Measurements from ENCODE around the gene TSPAN7. TPM values are rescaled to one million over a fixed set of nuclear protein-coding genes. Genes with fewer than 3 reads are reported as not detected.

TSPAN7 gene
- total RNA-seq, 1 donor from 2014 or later, result 0.54 TPM

- Mint-ChIP-seq H3K4me3 (no peak overlapping the region), H3K27me3 (ENCODE audit: insufficient read depth) (peaks cover 5% of the 10 kb centered on the region), H3K36me3 (ENCODE audit: low read depth) (no peaks in the 10 kb centered on the region), H3K27ac (no peak overlapping the region), H3K9me3 (no peaks in the 10 kb centered on the region), H3K4me1 (ENCODE audit: low read depth) (no peaks in the 10 kb centered on the region)
- DNase-seq (ENCODE audit: low spot score), result no peak
- intact Hi-C loops (cut with micrococcal nuclease), result no loop called here
Measured at GRCh38 chrX:38636949-38637819, 75.8 kb downstream of the TSPAN7 start.

DNA sequence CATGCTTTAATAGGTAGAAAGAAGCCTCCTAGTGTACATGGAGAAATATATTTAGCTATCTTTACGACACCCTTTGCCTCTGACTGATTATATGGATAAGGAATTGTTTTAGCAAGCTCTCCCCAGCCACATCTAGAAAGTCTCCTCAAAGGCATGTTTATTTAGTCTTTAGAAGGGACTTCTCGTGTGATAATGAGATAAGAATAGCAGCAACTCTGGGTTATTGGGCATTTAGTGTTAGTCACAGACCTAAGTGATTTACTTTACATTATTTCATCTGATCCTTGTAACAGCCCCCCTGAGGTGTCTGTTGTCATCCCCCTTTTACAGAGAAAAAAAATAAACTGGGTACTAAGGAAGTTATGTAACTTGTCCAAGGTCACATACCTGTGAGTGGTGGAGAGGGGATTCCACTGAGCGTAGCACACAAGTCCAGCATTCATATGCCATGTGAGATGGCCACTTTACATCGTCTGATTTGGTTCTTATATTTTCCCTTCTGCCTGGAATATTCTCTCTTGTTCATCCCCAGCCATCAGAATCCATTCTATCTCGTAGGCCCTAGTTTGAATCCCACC is 77.7 kb downstream of the TSPAN7 start:
- DNase-seq (ENCODE audit: low spot score), result no peak
- H3K9me3 Mint-ChIP-seq, result no peaks in the 10 kb centered on the region
- no peaks in the 10 kb centered on the region for H3K4me1 Mint-ChIP-seq (ENCODE audit: low read depth)
- intact Hi-C loops (cut with micrococcal nuclease), result no loop called here
- H3K27me3 Mint-ChIP-seq (ENCODE audit: insufficient read depth), result peaks cover 5% of the 10 kb centered on the region
- H3K36me3 Mint-ChIP-seq (ENCODE audit: low read depth), result no peaks in the 10 kb centered on the region
- H3K27ac Mint-ChIP-seq, result no peak overlapping the region
- H3K4me3 Mint-ChIP-seq, result no peak overlapping the region

DNA sequence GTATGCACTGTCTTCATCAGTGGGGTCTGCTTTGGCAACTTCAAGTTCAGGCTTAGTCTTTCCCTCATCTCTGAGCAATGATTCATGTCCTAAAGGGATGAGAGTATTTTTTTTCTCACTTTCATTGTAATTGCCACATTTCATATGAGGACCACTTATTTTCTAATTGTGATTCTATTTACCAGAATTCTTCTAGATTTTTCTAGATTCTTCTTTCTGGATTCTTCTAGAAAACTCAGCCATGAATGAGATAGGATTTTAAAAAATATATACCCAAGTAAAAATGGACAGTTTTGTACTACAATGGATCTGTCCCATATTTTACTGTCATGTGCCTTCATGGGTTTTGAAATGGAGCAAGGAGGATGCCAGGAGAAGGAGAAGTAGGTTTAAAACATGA is 78.4 kb downstream of the TSPAN7 start:
- DNase-seq (ENCODE audit: low spot score), result no peak
- no peaks in the 10 kb centered on the region for H3K4me1 Mint-ChIP-seq (ENCODE audit: low read depth)
- no peak overlapping the region for H3K27ac Mint-ChIP-seq
- H3K9me3 Mint-ChIP-seq, result no peaks in the 10 kb centered on the region
- intact Hi-C loops (cut with micrococcal nuclease), result no loop called here
- peaks cover 5% of the 10 kb centered on the region for H3K27me3 Mint-ChIP-seq (ENCODE audit: insufficient read depth)
- no peaks in the 10 kb centered on the region for H3K36me3 Mint-ChIP-seq (ENCODE audit: low read depth)
- H3K4me3 Mint-ChIP-seq, result no peak overlapping the region

- Mint-ChIP-seq H3K4me1 (ENCODE audit: low read depth) (peaks cover 2% of the 10 kb centered on the region), H3K9me3 (no peaks in the 10 kb centered on the region), H3K4me3 (no peak overlapping the region), H3K27me3 (ENCODE audit: insufficient read depth) (peaks cover 8% of the 10 kb centered on the region), H3K27ac (no peak overlapping the region), H3K36me3 (ENCODE audit: low read depth) (no peaks in the 10 kb centered on the region)
- intact Hi-C loops (cut with micrococcal nuclease), result no loop called here
- no peak for DNase-seq (ENCODE audit: low spot score)
Measured at GRCh38 chrX:38641197-38641596, 79.9 kb downstream of the TSPAN7 start.

GRCh38 chrX:38643903-38644302 is 82.6 kb downstream of the TSPAN7 start:
- peaks cover 9% of the 10 kb centered on the region for H3K27me3 Mint-ChIP-seq (ENCODE audit: insufficient read depth)
- DNase-seq (ENCODE audit: low spot score), result no peak
- no peak overlapping the region for H3K27ac Mint-ChIP-seq
- H3K4me3 Mint-ChIP-seq, result no peak overlapping the region
- no peaks in the 10 kb centered on the region for H3K9me3 Mint-ChIP-seq
- no peaks in the 10 kb centered on the region for H3K36me3 Mint-ChIP-seq (ENCODE audit: low read depth)
- H3K4me1 Mint-ChIP-seq (ENCODE audit: low read depth), result peaks cover 5% of the 10 kb centered on the region
- intact Hi-C loops (cut with micrococcal nuclease), result no loop called here

DNA sequence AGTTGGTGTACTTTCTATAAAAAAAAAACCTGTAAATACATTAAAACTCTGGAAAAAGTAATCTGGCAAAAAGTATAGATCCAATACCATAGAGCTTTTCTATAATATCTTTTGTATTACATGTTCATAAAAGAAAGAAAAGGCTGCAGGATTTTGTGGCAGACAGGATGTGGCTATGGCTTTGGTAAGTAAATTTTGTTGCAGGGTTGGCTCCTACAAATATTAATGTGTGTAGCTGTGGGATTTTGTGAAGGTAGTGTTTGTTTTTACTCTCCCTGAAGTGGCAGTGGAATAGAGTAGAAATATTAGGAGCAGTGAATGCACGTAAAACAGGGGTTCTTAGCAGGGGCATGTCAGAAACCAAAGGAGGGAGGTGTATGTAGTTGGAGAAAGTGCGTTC is 84.8 kb downstream of the TSPAN7 start:
- no peak for DNase-seq (ENCODE audit: low spot score)
- H3K36me3 Mint-ChIP-seq (ENCODE audit: low read depth), result no peaks in the 10 kb centered on the region
- intact Hi-C loops (cut with micrococcal nuclease), result no loop called here
- no peak overlapping the region for H3K4me3 Mint-ChIP-seq
- no peak overlapping the region for H3K27ac Mint-ChIP-seq
- peaks cover 5% of the 10 kb centered on the region for H3K4me1 Mint-ChIP-seq (ENCODE audit: low read depth)
- no peaks in the 10 kb centered on the region for H3K9me3 Mint-ChIP-seq
- peaks cover 9% of the 10 kb centered on the region for H3K27me3 Mint-ChIP-seq (ENCODE audit: insufficient read depth)

- DNase-seq (ENCODE audit: low spot score), result no peak
- H3K27me3 Mint-ChIP-seq (ENCODE audit: insufficient read depth), result peaks cover 4% of the 10 kb centered on the region
- H3K4me1 Mint-ChIP-seq (ENCODE audit: low read depth), result peaks cover 5% of the 10 kb centered on the region
- H3K36me3 Mint-ChIP-seq (ENCODE audit: low read depth), result no peaks in the 10 kb centered on the region
- no peak overlapping the region for H3K4me3 Mint-ChIP-seq
- no peaks in the 10 kb centered on the region for H3K9me3 Mint-ChIP-seq
- intact Hi-C loops (cut with micrococcal nuclease), result no loop called here
- no peak overlapping the region for H3K27ac Mint-ChIP-seq
Measured at GRCh38 chrX:38649221-38649620, 87.9 kb downstream of the TSPAN7 start.

GRCh38 chrX:38649674-38650647 is 88.6 kb downstream of the TSPAN7 start:
- H3K36me3 Mint-ChIP-seq (ENCODE audit: low read depth), result no peaks in the 10 kb centered on the region
- H3K4me1 Mint-ChIP-seq (ENCODE audit: low read depth), result peaks cover 5% of the 10 kb centered on the region
- peaks cover 4% of the 10 kb centered on the region for H3K27me3 Mint-ChIP-seq (ENCODE audit: insufficient read depth)
- no peak overlapping the region for H3K27ac Mint-ChIP-seq
- intact Hi-C loops (cut with micrococcal nuclease), result no loop called here
- DNase-seq (ENCODE audit: low spot score), result no peak
- no peaks in the 10 kb centered on the region for H3K9me3 Mint-ChIP-seq
- no peak overlapping the region for H3K4me3 Mint-ChIP-seq

DNA sequence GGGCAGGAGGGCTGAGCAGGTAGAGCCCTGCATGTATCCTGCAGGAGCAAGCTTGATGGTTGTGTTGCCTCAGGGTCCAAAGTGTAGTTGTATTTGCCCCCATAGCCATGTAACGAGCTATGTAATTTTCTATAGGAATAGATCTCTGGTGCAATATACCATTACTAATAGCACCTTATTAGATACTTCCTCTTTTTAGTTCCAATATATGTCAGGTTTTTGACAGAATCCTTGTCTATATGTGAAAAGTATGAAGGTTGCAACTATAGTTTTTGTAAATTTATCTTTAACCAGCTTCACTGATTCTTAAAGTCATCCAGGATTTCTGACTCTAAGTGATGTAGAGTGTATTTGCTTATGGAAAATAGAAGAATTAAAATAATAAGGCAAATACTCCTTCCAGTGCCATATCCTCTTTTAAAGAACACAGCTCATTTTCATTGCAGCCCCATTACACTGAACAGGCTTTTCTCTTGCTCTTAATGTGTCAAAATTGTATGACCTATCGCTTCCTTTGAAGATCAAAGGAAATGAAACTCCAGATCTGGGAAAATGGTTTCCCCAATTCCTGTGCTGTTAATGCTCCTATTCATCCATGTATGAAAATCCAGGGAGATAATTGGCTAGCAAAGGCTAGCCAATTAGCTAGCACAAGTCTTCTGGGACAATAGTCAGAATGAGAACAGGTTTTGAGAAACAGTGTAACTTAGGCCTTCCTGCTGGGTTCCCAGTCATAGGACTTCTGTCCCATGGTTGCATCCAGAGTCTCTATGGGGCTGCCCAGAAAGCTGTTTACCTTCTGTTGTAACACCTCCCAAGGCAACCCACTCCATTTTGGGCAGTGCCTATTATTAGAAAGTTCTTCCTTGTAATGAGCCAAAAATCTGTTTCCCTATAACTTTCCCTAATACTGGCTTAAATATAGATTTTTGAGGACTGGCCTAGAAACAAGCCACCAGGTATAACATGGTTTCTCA is 90.6 kb downstream of the TSPAN7 start:
- Mint-ChIP-seq H3K4me3 (no peak overlapping the region), H3K36me3 (ENCODE audit: low read depth) (no peaks in the 10 kb centered on the region), H3K4me1 (ENCODE audit: low read depth) (no peaks in the 10 kb centered on the region), H3K9me3 (no peaks in the 10 kb centered on the region), H3K27ac (no peak overlapping the region), H3K27me3 (ENCODE audit: insufficient read depth) (no peaks in the 10 kb centered on the region)
- intact Hi-C loops (cut with micrococcal nuclease), result no loop called here
- DNase-seq (ENCODE audit: low spot score), result no peak

- Mint-ChIP-seq H3K27ac (no peak overlapping the region), H3K27me3 (ENCODE audit: insufficient read depth) (no peaks in the 10 kb centered on the region), H3K36me3 (ENCODE audit: low read depth) (no peaks in the 10 kb centered on the region), H3K4me1 (ENCODE audit: low read depth) (no peaks in the 10 kb centered on the region), H3K4me3 (no peak overlapping the region), H3K9me3 (no peaks in the 10 kb centered on the region)
- intact Hi-C loops (cut with micrococcal nuclease), result no loop called here
- DNase-seq (ENCODE audit: low spot score), result no peak
Measured at GRCh38 chrX:38652934-38653442, 91.6 kb downstream of the TSPAN7 start.

GRCh38 chrX:38654302-38654701 is 93.0 kb downstream of the TSPAN7 start:
- H3K27me3 Mint-ChIP-seq (ENCODE audit: insufficient read depth), result peaks cover 2% of the 10 kb centered on the region
- H3K27ac Mint-ChIP-seq, result no peak overlapping the region
- H3K9me3 Mint-ChIP-seq, result no peaks in the 10 kb centered on the region
- no peak for DNase-seq (ENCODE audit: low spot score)
- H3K4me3 Mint-ChIP-seq, result no peak overlapping the region
- H3K4me1 Mint-ChIP-seq (ENCODE audit: low read depth), result no peaks in the 10 kb centered on the region
- intact Hi-C loops (cut with micrococcal nuclease), result no loop called here
- no peaks in the 10 kb centered on the region for H3K36me3 Mint-ChIP-seq (ENCODE audit: low read depth)

- DNase-seq (ENCODE audit: low spot score), result no peak
- intact Hi-C loops (cut with micrococcal nuclease), result no loop called here
- no peaks in the 10 kb centered on the region for H3K4me1 Mint-ChIP-seq (ENCODE audit: low read depth)
- no peaks in the 10 kb centered on the region for H3K36me3 Mint-ChIP-seq (ENCODE audit: low read depth)
- H3K9me3 Mint-ChIP-seq, result no peaks in the 10 kb centered on the region
- H3K4me3 Mint-ChIP-seq, result no peak overlapping the region
- H3K27ac Mint-ChIP-seq, result no peak overlapping the region
- H3K27me3 Mint-ChIP-seq (ENCODE audit: insufficient read depth), result peaks cover 2% of the 10 kb centered on the region
Measured at GRCh38 chrX:38656350-38656915, 95.1 kb downstream of the TSPAN7 start.

Measured in activated T-helper 1 cell treated with anti-CD3 and anti-CD28 coated beads, Interleukin-12 subunit alpha, Interleukin-12 subunit beta, Interleukin-2, Interleukin-4 antibody, amounts not matched to agents 30 ng/mL and 10 ng/mL and 1 ng/mL, durations not matched to agents 14 hours and 24 hours and 36 hours (primary cell).